Left ventricle myocardium inferior (tissue), 1 donor: ENCODE measurements around the gene TTC4. TPM values are rescaled to one million over a fixed set of nuclear protein-coding genes. Genes with fewer than 3 reads are reported as not detected.

Experiments used
- DNase-seq: peaks from one replicate; pipeline ENCODE4 v3.0.0-alpha.2; 2020
- H3K27ac ChIP-seq: fragments of 200-600 bp; replicated peaks from 2 replicates; pipeline ENCODE4 v1.8.0; 2021
- H3K27me3 ChIP-seq: fragments of 200-600 bp; 2 replicates; pipeline ENCODE4 v1.8.0; 2021; ENCODE audit warnings: low read depth
- H3K36me3 ChIP-seq: fragments of 200-600 bp; 2 replicates; pipeline ENCODE4 v1.8.0; 2021
- H3K4me1 ChIP-seq: fragments of 200-600 bp; 2 replicates; pipeline ENCODE4 v1.8.0; 2021
- H3K4me3 ChIP-seq: fragments of 200-600 bp; 2 replicates; pipeline ENCODE4 v1.8.0; 2021; ENCODE audit warnings: mild to moderate bottlenecking, moderate library complexity
- H3K9me3 ChIP-seq: fragments of 200-600 bp; replicated peaks from 2 replicates; pipeline ENCODE4 v1.8.0; 2021
- CTCF ChIP-seq: fragments of 200-600 bp; IDR thresholded peaks from 2 replicates; pipeline ENCODE4 v1.8.0; 2021; ENCODE audit warnings: antibody characterized with exemption, mild to moderate bottlenecking, borderline replicate concordance
- intact Hi-C: fragments of 100-400 bp; cut with micrococcal nuclease; formaldehyde crosslinking; loops from one replicate; pipeline ENCODE4 v1.11.0; 2022
- total RNA-seq: library from RNA; stranded (reverse); fragmentation: NEBNext Ultra II Directional; extraction: Animal tissue kit (Norgen Biotek cat#: 25700); gene quantifications from one replicate; pipeline ENCODE4 v1.2.1, GENCODE V29; 2021
- donor health status: DM: no; HTN: yes; CAD: no; lungs with severe emphysema.

TTC4 gene
- total RNA-seq, 1 donor from 2014 or later, result 16.1 TPM

GRCh38 chr1:54763816-54764132 is 48.1 kb downstream of the TTC4 start:
- Histone ChIP-seq H3K4me1 (peaks cover 18% of the 10 kb centered on the region), H3K27me3 (no peaks in the 10 kb centered on the region), H3K27ac (peak overlapping the region; percentile 79), H3K9me3 (no peaks in the 10 kb centered on the region), H3K4me3 (peak overlapping the region; percentile 87), H3K36me3 (peaks cover under 1% of the 10 kb centered on the region)
- intact Hi-C loops, result no loop called here
- TF ChIP-seq CTCF, result no peak
- DNase-seq, result no peak

DNA sequence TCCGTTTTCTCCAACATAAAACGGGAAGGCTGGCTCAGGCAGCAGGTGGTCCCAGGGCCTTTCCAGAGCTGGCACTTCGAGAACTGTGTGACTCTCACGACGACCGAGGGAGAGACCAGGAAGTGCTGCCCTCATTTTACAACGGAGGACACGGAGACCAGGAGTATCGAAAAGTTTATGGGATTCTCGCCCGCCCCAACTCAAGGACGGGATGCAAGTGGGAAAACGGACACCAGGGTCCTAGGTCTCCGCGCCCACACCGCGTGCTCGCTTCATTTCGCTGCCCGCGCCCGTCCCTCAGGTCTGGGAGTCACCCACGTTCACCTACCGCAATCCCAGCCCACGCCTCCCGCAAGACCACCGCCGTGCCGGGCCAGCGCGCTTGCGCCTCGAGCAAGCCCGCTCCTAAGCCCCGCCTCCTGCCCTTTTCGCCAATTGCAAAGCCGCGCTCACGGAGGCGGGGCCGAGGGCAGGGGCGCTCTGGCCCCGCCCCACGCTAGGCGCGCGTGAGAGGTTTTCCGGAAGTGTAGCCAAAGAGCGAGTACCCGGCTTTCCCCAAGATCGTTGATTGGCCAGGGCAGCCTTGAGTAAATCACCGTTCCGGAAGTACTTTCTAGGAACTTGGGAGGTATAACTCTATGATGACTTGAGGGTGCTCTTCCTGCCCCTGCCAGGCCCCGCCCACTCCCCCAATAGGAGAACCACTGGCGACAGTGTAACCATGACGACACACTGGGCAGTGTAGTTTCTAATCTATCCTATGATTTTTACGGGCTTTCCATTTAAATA is 48.7 kb downstream of the TTC4 start, which contains the start of gene PARS2:
TSS of gene PARS2 (minus strand) at position 391 of the 789 bp plus-strand sequence. CDS start 5,362 bp downstream, outside the sequence.
- no peak for TF ChIP-seq CTCF
- intact Hi-C loops, result no loop called here

GRCh38 chr1:54764922-54765561 is 49.4 kb downstream of the TTC4 start:
- intact Hi-C loops, result no loop called here
- Histone ChIP-seq H3K4me3 (peak overlapping the region; percentile 87), H3K36me3 (no peaks in the 10 kb centered on the region), H3K27me3 (no peaks in the 10 kb centered on the region), H3K27ac (peak overlapping the region; percentile 68), H3K4me1 (peaks cover 18% of the 10 kb centered on the region), H3K9me3 (no peaks in the 10 kb centered on the region)
- TF ChIP-seq CTCF, result no peak
- no peak for DNase-seq

More for the DNA sequence above, 48.7 kb downstream of the TTC4 start, which contains the start of gene PARS2:
- Histone ChIP-seq H3K4me1 (peaks cover 18% of the 10 kb centered on the region), H3K36me3 (no peaks in the 10 kb centered on the region), H3K27me3 (no peaks in the 10 kb centered on the region), H3K9me3 (no peaks in the 10 kb centered on the region), H3K4me3 (peak within 1 kb of the TSS; percentile 87), H3K27ac (peak within 1 kb of the TSS; percentile 79)
- peak; percentile 95 for DNase-seq

DNA sequence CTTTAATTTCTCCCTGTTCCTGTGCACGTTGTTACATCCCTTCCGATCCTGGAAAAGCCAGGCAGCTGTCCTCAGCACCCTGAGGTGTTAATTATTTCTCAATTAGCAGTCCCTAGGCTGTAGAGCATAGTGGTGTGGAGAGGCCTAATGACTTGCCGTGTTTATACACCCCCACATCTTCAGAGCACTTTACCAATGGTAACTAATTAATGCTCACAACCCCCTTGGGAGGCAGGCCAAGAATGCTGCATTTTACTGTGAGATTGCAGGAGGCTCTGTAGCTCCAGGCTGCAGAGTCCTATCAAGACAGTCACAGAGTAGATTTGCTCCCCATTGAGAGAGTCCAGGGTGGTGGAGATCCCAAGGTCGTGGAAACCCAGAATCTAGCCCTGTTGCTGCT is 51.1 kb downstream of the TTC4 start:
- Histone ChIP-seq H3K4me1 (peaks cover 18% of the 10 kb centered on the region), H3K36me3 (no peaks in the 10 kb centered on the region), H3K27me3 (no peaks in the 10 kb centered on the region), H3K9me3 (no peaks in the 10 kb centered on the region), H3K27ac (no peak overlapping the region), H3K4me3 (no peak overlapping the region)
- intact Hi-C loops, result no loop called here
- DNase-seq, result no peak
- TF ChIP-seq CTCF, result no peak

GRCh38 chr1:54767526-54767925 is 51.9 kb downstream of the TTC4 start:
- Histone ChIP-seq H3K4me3 (no peak overlapping the region), H3K27ac (no peak overlapping the region), H3K9me3 (no peaks in the 10 kb centered on the region), H3K27me3 (no peaks in the 10 kb centered on the region), H3K36me3 (no peaks in the 10 kb centered on the region), H3K4me1 (peaks cover 18% of the 10 kb centered on the region)
- no peak for DNase-seq
- TF ChIP-seq CTCF, result no peak
- intact Hi-C loops, result no loop called here
